ENCODE data around the gene SLC6A16.

Gene SLC6A16

DNA sequence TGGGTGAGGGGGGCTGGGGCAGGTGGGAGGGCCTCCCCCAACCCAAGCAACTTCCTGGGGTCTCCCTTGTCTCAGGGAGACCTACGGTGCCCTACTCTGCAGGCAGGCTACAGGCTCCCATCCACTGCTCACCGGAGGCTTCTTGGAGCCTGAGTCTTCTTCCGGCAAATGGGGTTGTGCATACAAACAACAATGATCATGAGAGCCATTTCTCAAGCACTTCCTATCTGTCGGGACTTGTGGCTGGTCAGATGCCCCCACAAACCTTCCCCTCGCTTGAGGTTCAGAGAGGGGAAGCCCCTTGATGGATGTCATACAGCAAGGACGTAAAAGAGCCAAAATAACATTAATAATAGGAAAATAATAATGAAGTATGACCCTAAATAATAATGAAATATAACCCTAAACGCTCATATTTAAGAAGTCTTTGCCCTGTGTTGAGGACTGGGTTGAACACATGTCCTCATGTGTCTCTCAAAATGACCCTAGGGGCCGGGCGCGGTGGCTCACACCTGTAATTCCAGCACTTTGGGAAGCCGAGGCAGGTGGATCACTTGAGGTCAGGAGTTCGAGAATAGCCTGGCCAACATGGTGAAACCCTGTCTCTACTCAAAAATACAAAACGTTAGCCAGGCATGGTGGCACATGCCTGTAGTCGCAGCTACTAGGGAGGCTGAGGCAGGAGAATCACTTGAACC lies 10.9 kb upstream of the SLC6A16 start:
- TF ChIP-seq, protein P1, sequence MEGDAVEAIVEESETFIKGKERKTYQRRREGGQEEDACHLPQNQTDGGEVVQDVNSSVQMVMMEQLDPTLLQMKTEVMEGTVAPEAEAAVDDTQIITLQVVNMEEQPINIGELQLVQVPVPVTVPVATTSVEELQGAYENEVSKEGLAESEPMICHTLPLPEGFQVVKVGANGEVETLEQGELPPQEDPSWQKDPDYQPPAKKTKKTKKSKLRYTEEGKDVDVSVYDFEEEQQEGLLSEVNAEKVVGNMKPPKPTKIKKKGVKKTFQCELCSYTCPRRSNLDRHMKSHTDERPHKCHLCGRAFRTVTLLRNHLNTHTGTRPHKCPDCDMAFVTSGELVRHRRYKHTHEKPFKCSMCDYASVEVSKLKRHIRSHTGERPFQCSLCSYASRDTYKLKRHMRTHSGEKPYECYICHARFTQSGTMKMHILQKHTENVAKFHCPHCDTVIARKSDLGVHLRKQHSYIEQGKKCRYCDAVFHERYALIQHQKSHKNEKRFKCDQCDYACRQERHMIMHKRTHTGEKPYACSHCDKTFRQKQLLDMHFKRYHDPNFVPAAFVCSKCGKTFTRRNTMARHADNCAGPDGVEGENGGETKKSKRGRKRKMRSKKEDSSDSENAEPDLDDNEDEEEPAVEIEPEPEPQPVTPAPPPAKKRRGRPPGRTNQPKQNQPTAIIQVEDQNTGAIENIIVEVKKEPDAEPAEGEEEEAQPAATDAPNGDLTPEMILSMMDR (IDR thresholded peaks at IDR 0.05), result no peak

DNA sequence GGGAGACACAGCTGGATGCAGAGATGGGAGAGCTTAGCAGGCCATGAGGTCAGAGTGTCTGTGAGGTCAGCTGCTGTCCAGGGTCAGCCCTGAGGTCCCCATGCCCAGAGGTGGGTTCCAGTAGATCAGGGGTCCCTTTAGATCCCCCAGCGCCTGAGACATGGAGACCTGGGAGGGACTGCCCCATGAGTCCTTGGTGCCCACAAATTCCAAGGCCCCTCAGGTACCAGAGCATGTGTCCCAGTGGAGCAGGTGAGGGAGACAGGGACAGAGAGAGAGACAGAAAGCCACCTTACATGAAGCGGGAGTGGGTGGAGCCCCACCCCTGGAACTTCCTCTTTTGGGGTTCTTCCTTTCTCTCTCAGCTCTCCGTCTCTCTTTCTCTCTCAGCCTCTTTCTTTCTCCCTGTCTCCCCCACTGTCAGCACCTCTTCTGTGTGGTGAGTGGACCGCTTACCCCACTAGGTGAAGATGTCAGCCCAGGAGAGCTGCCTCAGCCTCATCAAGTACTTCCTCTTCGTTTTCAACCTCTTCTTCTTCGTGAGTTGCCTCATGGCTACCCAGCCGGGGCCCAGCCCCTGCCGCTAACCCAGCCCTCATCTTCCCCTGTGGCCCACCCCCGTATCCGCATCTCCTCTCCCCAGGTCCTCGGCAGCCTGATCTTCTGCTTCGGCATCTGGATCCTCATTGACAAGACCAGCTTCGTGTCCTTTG lies 10.2 kb upstream of the SLC6A16 start, which contains the start of gene CD37:
CD37 (plus strand) TSS at position 336 of the 713 bp plus-strand sequence; CDS start at position 471, 135 bp downstream.
- TF ChIP-seq, protein P1 (IDR thresholded peaks at IDR 0.05), result no peak

DNA sequence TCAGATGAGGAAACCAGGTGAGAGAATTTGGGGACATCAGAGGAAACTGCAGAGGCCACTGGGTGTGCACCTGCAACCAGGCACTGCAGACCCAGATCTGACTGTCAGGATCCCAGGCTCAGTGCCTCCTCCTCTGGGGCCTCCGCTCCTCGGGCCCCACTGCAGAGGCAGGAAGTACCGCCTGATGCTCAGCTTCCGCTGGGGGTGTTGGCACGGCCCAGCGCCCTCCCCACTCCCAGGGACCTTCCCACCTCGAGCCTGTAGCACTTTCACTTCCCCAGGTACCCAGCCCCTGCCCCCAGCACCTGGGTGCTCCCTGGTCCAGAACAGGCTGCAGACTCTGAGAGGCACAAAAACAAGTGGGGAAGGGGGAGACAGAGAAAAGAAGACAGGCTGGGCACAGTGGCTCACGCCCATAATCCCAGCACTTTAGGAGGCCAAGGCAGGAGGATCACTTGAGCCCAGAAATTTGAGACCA lies 8.9 kb upstream of the SLC6A16 start:
- TF ChIP-seq, protein P1 (IDR thresholded peaks at IDR 0.05), result no peak

DNA sequence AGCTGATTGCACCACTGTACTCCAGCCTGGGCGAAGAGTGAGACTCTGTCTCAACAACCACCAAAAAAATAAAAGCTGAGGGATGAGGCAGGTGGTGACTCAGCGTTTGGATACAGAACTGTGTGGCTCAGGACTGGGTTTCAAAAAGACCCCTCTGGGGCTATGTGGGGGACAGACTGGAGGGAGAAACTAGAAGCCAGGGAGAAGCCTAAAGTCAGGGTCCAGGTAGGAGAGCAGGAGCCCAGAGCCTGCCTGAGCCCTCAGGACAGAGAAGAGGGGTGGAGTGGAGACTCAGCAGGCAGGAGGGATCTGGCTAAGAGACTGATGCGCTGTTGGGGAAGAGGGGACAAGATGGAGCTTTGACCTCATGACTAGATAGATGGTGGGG lies 8.4 kb upstream of the SLC6A16 start:
- TF ChIP-seq, protein P1 (IDR thresholded peaks at IDR 0.05), result no peak

DNA sequence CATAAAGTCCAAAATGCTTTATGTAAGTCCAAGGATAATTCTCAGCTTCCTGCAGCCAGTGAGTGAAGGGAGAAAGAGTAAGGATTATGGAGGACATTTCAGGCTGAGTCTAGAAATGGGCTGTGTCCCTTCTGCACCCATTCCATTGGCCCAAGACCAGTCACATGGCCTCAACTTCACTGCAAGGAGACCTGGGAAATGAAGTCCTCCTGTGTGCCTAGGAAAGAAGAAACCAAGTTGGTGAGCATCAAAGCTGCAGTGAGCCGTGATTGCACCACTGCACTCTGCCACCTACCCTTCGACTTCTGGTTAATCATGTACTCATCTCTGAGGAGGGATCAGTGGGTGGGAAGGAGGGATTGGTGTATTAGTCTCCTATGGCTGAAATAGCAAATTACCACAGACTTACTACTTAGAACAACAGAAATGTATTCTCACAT lies 6.6 kb upstream of the SLC6A16 start:
- TF ChIP-seq, protein P1 (IDR thresholded peaks at IDR 0.05), result no peak

DNA sequence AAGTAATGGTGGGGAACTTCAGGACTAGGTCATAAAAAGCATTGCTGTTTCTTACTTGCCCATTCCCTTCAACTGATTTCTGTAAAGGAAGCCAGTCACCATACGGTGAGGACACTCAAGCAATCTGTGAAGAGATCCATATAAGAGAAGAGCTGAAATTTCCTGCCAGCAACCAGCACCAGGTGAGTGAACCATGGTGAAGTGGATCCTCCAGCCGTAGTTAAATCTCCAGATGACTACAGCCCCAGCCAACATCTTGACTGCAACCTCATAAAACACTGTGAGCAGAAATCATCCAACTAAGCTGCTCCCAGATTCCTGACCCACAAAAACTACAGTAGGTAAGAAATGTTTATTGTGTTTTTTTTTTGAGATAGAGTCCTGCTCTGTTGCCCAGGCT lies 3.8 kb upstream of the SLC6A16 start:
- TF ChIP-seq, protein P1 (IDR thresholded peaks at IDR 0.05), result no peak

DNA sequence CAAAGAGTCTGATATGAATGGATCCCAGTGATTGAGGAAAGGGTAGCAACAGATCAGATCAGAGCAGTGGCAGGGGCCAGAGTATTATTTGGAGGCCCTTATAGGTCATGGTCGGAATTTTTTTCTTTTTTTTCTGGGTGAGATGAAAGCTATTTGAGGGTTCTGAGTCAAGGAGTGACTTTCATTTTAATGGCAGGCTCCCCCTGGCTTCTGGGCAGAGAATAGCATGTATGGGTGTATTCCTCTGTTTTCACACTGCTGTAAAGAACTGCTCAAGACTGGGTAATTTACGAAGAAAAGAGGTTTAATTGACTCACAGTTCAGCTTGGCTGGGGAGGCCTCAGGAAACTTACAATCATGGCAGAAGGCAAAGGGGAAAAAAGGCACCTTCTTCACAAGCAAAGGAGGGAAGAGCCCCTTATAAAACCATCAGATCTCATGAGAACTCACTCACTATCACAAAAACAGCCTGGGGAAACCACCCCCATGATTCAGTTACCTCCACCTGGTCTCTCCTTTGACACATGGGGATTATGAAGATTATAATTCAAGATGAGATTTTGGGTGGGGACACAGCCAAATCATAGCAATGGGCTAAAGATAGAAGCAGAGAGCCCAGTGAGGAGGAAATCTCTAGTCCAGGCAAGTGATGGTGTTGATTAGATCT lies 3.0 kb upstream of the SLC6A16 start:
- TF ChIP-seq, protein P1 (IDR thresholded peaks at IDR 0.05), result peak; percentile 61
